GM10266 (cell line): ENCODE data around the gene BBOF1.

Experiments
- DNase-seq: peaks from one replicate; pipeline ENCODE4 v3.0.0; 2012; ENCODE audit errors: extremely low spot score
- TF ChIP-seq, protein P1 (sequence below): IDR thresholded peaks from 2 replicates; pipeline ENCODE4 v1.5.1; 2012; ENCODE audit warnings: mild to moderate bottlenecking, low read depth; ENCODE audit not compliant: control insufficient read depth, insufficient read depth; ENCODE audit errors: missing control alignments

BBOF1 gene

DNA sequence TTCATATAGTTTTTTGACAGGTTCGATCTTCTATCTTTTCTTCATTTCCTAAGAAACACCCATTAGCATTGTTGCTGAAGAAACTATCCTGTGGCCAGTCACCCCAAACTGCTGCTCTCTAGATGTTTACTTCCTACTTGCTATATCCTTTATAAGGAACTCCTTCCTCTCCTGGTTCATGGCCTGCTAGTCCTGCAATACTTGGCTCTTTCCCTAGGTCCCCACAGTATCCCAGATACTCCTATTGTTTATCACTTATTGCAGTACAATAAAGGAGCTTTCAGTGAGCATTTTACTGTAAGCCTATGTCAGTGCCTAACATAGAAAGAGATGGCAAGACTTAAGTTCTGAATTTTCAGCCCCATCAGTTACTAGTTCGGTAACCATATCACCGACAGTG lies 62.3 kb downstream of the BBOF1 start:
- DNase-seq = no peak
- TF ChIP-seq, protein P1, sequence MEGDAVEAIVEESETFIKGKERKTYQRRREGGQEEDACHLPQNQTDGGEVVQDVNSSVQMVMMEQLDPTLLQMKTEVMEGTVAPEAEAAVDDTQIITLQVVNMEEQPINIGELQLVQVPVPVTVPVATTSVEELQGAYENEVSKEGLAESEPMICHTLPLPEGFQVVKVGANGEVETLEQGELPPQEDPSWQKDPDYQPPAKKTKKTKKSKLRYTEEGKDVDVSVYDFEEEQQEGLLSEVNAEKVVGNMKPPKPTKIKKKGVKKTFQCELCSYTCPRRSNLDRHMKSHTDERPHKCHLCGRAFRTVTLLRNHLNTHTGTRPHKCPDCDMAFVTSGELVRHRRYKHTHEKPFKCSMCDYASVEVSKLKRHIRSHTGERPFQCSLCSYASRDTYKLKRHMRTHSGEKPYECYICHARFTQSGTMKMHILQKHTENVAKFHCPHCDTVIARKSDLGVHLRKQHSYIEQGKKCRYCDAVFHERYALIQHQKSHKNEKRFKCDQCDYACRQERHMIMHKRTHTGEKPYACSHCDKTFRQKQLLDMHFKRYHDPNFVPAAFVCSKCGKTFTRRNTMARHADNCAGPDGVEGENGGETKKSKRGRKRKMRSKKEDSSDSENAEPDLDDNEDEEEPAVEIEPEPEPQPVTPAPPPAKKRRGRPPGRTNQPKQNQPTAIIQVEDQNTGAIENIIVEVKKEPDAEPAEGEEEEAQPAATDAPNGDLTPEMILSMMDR = no peak

DNA sequence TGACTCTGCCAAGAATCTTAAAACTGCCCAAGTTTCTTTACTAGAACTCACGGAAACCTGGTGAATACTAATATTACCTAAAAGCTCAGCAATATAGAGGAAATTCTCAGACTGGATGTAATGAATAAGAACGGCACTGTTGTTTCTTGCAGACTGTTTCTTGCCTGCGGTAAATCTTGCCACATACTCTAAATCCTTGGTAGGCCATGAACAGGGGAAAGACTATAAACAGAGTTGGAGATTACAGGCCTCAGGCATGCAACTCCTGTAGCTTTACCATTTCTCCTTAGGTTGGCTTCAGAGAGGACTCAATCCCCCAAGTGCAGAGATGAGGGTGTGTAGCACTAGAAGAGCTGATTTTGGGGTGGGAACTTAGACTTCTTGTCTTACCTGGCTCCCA lies 64.0 kb downstream of the BBOF1 start:
- TF ChIP-seq, protein P1 = no peak
- no peak for DNase-seq

DNA sequence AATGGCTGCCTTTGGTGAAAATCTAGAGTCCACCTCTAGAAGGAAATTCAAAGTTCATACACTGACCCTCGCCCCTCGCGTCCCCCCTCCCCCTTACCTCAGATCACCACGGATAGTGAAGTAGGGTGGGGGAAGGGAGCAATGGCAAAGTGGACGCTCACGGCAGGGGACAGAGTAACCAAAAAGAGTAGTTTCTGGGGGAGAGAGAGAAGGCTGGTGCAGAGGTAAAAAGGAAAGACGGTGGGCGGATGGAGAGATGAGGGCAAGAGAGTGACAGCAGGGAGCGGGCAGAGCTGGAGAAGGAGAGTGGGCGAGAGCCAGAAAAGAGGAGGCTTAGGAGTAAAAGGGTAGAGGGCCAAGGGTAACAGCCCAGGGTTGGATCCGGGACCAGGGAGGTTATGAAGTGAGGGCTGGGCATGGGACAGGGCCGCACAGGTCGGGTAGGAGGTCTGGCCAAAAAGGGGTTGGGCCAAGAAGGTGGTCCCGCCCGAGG lies 64.7 kb downstream of the BBOF1 start:
- TF ChIP-seq, protein P1 = no peak
- DNase-seq = no peak

DNA sequence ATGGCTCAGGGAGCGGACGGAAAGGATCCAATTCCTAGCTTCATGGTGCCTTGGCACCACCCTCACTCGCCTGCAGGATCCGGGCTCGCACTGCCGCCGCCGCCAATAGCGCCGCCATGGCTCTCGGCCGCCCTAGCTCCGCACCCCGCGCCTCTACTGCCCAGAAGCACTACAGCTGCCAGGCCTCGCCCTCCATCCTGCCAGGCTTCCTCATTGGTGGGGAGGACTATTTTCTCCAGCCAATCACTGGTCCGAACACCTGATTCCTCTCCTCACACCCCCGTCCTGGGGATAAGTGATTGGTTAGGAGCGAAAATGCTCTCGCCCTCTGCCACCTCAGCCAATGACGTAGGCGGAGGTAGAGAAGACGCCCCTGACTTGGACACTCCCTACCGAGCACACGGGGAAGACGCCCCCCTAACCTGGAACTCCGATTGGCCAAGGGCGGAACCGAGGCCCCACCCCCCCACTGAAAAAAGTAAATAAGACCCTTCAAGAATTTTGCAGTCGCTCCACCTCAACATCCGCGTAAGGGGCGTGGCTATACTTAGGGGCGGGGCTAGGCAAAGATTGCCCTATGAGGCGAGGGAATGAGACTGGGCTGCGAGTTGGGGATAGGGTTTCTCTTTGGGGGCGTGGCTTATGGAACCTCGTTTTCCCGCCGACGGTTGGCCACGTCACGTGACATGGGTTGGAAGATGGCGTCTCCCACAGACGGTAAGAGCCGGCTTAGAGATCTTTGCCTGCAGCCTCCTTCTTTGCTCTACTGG lies 65.3 kb downstream of the BBOF1 start, which contains the start of the genes ALDH6A1 and LIN52:
Gene ALDH6A1 (minus strand): TSS at position 177 of the 770 bp plus-strand sequence. CDS start 59 bp downstream, at position 118.
Gene LIN52 (plus strand): TSS at position 680 of the 770 bp plus-strand sequence. CDS start 19 bp downstream, at position 699.
- TF ChIP-seq, protein P1 = peak; percentile 26

DNA sequence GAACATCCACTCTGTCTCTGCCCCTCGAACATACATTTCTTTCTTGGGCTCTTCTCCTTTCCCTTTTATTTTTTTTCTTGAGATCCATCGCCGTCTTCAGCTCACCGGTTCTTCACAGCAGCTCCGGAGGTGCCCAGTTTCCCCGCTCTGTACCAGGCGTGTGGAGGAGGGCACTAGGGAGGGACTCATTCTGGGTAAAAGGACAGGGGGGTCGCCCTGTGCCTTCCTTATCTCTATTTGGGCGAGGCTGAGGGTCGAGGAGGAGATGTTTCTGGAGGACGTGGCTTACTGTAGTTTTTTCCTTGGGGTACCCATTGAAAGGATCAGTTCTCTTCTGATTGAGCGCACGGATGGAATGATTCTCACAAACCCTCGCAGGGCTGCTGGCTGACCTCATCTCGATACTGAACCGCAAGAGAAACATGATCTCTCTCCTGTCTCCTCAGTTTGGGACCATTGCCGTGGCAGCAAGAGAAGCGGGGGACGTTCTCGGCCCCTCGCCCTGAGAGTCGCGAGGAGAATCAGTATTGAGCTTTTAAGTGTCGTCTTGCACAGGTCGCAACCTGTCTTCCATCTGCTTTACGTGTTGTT lies 66.0 kb downstream of the BBOF1 start:
- TF ChIP-seq, protein P1 = no peak
- DNase-seq = peak; percentile 8

More for the DNA sequence above, 65.3 kb downstream of the BBOF1 start, which contains the start of the genes ALDH6A1 and LIN52:
- DNase-seq = peak; percentile 95

DNA sequence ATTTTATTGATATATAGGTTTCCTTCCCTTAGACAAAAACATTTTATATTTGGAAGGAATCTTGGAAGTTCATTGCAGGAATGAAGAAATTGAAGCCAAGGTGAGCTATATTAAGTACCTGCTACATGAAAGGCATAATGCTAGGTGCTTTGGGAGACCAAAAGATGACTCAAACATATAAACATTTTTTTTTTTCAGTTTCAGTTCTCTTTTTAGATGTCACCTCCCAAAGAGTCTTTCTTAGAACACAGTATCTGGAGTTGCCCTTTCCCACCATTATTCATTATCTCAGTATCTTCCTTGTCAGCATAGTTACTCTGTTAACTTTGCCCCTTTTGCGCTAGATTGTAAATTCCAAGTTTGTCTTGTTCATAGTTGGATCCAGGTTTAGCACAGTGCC lies 66.7 kb downstream of the BBOF1 start:
- TF ChIP-seq, protein P1 = no peak
- peak; percentile 43 for DNase-seq
